ENCODE measurements around the gene THBS4.

The THBS4 gene

GRCh38 chr5:80072103-80073073, 37.2 kb downstream of the THBS4 start:
- no peak for ATAC-seq
- TF ChIP-seq PPARA (CRISPR knock-in tag; IDR thresholded peaks at IDR 0.05; ENCODE audit: borderline replicate concordance), result no peak
- no peak for TF ChIP-seq TOX (CRISPR knock-in tag; IDR thresholded peaks at IDR 0.05; ENCODE audit: borderline replicate concordance)
- no peak for TF ChIP-seq ARNTL (CRISPR knock-in tag; IDR thresholded peaks at IDR 0.05; ENCODE audit: borderline replicate concordance, low read depth)
- no peak for TF ChIP-seq OSR1 (CRISPR knock-in tag; IDR thresholded peaks at IDR 0.05)
- TF ChIP-seq ZNF565 (CRISPR knock-in tag; conservative IDR thresholded peaks at IDR 0.05; ENCODE audit: low read depth), result no peak

DNA sequence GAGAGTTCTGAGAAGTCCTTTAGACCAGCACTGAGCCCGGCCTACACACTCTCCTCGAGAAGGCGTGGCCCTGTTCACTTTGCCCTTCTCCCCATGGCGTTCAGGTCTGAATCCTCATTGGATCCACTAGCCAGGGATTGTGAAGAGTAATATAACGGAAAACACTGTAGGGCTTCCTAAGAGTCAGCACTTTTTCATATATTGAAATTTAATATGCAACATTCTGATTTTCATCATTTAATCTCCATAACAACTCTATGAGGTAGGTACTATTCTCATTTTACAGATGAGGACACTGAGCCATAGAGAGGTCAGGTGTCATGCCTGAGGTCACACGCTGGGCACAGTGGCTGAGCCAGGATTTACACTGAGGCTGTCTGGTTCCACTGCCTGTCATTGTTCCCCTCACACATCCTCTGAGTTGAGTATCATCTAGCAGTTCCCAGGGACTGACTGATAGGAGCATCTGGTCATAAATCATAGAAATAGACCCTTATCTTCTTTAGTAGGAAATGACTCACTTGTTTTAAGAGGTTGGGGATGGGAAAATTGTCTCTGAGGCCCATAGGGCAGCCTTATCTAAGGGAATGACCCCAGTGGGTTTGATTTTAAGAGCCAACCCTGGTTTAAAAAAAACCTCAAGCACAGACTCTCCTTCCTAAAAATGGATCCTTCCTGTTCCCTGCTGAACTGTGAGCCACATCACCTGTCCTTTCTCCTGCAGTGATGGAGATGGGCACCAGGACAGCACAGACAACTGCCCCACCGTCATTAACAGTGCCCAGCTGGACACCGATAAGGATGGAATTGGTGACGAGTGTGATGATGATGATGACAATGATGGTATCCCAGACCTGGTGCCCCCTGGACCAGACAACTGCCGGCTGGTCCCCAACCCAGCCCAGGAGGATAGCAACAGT, 41.2 kb downstream of the THBS4 start:
- TF ChIP-seq SNAI2 (CRISPR knock-in tag; IDR thresholded peaks at IDR 0.05), result 0 out of 2 replicates have a peak, but pooled peaks have one; percentile 34
- no peak for TF ChIP-seq CSDC2 (CRISPR knock-in tag; IDR thresholded peaks at IDR 0.05)
- peak; percentile 84 for TF ChIP-seq ISL1 (CRISPR knock-in tag; IDR thresholded peaks at IDR 0.05)
- TF ChIP-seq, protein P1, sequence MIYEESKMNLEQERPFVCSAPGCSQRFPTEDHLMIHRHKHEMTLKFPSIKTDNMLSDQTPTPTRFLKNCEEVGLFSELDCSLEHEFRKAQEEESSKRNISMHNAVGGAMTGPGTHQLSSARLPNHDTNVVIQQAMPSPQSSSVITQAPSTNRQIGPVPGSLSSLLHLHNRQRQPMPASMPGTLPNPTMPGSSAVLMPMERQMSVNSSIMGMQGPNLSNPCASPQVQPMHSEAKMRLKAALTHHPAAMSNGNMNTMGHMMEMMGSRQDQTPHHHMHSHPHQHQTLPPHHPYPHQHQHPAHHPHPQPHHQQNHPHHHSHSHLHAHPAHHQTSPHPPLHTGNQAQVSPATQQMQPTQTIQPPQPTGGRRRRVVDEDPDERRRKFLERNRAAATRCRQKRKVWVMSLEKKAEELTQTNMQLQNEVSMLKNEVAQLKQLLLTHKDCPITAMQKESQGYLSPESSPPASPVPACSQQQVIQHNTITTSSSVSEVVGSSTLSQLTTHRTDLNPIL (CRISPR knock-in tag; IDR thresholded peaks at IDR 0.05; ENCODE audit: low read depth), result 0 out of 2 replicates have a peak, but pooled peaks have one; percentile 54
- ATAC-seq, result no peak

GRCh38 chr5:80077051-80077714, 42.0 kb downstream of the THBS4 start:
- ATAC-seq, result no peak
- TF ChIP-seq ZC3H10 (CRISPR knock-in tag; IDR thresholded peaks at IDR 0.05) (no peak), ZNF70 (CRISPR knock-in tag; IDR thresholded peaks at IDR 0.05) (no peak)
- TF ChIP-seq, protein P2, sequence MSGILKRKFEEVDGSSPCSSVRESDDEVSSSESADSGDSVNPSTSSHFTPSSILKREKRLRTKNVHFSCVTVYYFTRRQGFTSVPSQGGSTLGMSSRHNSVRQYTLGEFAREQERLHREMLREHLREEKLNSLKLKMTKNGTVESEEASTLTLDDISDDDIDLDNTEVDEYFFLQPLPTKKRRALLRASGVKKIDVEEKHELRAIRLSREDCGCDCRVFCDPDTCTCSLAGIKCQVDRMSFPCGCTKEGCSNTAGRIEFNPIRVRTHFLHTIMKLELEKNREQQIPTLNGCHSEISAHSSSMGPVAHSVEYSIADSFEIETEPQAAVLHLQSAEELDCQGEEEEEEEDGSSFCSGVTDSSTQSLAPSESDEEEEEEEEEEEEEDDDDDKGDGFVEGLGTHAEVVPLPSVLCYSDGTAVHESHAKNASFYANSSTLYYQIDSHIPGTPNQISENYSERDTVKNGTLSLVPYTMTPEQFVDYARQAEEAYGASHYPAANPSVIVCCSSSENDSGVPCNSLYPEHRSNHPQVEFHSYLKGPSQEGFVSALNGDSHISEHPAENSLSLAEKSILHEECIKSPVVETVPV (CRISPR knock-in tag; IDR thresholded peaks at IDR 0.05), result no peak

DNA sequence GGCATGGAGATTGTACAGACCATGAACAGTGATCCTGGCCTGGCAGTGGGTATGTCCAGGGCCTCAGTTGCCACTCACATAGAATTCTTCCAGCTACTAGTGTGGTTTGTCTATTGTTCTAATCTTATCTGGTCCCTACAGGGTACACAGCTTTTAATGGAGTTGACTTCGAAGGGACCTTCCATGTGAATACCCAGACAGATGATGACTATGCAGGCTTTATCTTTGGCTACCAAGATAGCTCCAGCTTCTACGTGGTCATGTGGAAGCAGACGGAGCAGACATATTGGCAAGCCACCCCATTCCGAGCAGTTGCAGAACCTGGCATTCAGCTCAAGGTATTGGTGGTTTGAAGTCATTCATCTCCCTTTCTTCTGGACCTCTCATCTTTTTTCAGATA, 43.8 kb downstream of the THBS4 start:
- ATAC-seq, result no peak
- TF ChIP-seq TSHZ2 (CRISPR knock-in tag; IDR thresholded peaks at IDR 0.05) (no peak), RARB (CRISPR knock-in tag; IDR thresholded peaks at IDR 0.05) (no peak), SNAI2 (CRISPR knock-in tag; IDR thresholded peaks at IDR 0.05) (no peak), TCF4 (CRISPR knock-in tag; IDR thresholded peaks at IDR 0.05; ENCODE audit: borderline replicate concordance) (no peak), ISL1 (CRISPR knock-in tag; IDR thresholded peaks at IDR 0.05) (no peak), ESRRG (CRISPR knock-in tag; IDR thresholded peaks at IDR 0.05) (no peak), PPARA (CRISPR knock-in tag; IDR thresholded peaks at IDR 0.05; ENCODE audit: borderline replicate concordance) (no peak), ZNF565 (CRISPR knock-in tag; conservative IDR thresholded peaks at IDR 0.05; ENCODE audit: low read depth) (no peak), ZNF70 (CRISPR knock-in tag; IDR thresholded peaks at IDR 0.05) (no peak), BACH2 (CRISPR knock-in tag; IDR thresholded peaks at IDR 0.05; ENCODE audit: borderline replicate concordance) (no peak), ARNTL (CRISPR knock-in tag; IDR thresholded peaks at IDR 0.05; ENCODE audit: borderline replicate concordance, low read depth) (no peak)
- TF ChIP-seq, protein P3, sequence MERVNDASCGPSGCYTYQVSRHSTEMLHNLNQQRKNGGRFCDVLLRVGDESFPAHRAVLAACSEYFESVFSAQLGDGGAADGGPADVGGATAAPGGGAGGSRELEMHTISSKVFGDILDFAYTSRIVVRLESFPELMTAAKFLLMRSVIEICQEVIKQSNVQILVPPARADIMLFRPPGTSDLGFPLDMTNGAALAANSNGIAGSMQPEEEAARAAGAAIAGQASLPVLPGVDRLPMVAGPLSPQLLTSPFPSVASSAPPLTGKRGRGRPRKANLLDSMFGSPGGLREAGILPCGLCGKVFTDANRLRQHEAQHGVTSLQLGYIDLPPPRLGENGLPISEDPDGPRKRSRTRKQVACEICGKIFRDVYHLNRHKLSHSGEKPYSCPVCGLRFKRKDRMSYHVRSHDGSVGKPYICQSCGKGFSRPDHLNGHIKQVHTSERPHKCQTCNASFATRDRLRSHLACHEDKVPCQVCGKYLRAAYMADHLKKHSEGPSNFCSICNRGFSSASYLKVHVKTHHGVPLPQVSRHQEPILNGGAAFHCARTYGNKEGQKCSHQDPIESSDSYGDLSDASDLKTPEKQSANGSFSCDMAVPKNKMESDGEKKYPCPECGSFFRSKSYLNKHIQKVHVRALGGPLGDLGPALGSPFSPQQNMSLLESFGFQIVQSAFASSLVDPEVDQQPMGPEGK (CRISPR knock-in tag; IDR thresholded peaks at IDR 0.05; ENCODE audit: borderline replicate concordance), result no peak
- TF ChIP-seq, protein P1 (CRISPR knock-in tag; IDR thresholded peaks at IDR 0.05; ENCODE audit: low read depth), result no peak
- TF ChIP-seq, protein P2 (CRISPR knock-in tag; IDR thresholded peaks at IDR 0.05), result no peak
- TF ChIP-seq, protein P4, sequence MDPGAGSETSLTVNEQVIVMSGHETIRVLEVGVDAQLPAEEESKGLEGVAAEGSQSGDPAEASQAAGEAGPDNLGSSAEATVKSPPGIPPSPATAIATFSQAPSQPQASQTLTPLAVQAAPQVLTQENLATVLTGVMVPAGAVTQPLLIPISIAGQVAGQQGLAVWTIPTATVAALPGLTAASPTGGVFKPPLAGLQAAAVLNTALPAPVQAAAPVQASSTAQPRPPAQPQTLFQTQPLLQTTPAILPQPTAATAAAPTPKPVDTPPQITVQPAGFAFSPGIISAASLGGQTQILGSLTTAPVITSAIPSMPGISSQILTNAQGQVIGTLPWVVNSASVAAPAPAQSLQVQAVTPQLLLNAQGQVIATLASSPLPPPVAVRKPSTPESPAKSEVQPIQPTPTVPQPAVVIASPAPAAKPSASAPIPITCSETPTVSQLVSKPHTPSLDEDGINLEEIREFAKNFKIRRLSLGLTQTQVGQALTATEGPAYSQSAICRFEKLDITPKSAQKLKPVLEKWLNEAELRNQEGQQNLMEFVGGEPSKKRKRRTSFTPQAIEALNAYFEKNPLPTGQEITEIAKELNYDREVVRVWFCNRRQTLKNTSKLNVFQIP (CRISPR knock-in tag; IDR thresholded peaks at IDR 0.05; ENCODE audit: borderline replicate concordance, low read depth), result no peak

Data from SK-N-SH treated with all-trans-retinoic acid at 6 μM for 48 hours (cell line).